GM12801 (cell line): ENCODE measurements around the gene SCAF11.

Source experiments
- TF ChIP-seq, protein P1 (sequence below): IDR thresholded peaks from one replicate; pipeline ENCODE4 v1.5.1; 2011; ENCODE audit warnings: control low read depth; ENCODE audit not compliant: insufficient read length; ENCODE audit errors: extremely low read depth

SCAF11 gene

GRCh38 chr12:46004715-46005114, 14.3 kb upstream of the SCAF11 start:
- TF ChIP-seq, protein P1, sequence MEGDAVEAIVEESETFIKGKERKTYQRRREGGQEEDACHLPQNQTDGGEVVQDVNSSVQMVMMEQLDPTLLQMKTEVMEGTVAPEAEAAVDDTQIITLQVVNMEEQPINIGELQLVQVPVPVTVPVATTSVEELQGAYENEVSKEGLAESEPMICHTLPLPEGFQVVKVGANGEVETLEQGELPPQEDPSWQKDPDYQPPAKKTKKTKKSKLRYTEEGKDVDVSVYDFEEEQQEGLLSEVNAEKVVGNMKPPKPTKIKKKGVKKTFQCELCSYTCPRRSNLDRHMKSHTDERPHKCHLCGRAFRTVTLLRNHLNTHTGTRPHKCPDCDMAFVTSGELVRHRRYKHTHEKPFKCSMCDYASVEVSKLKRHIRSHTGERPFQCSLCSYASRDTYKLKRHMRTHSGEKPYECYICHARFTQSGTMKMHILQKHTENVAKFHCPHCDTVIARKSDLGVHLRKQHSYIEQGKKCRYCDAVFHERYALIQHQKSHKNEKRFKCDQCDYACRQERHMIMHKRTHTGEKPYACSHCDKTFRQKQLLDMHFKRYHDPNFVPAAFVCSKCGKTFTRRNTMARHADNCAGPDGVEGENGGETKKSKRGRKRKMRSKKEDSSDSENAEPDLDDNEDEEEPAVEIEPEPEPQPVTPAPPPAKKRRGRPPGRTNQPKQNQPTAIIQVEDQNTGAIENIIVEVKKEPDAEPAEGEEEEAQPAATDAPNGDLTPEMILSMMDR: no peak

DNA sequence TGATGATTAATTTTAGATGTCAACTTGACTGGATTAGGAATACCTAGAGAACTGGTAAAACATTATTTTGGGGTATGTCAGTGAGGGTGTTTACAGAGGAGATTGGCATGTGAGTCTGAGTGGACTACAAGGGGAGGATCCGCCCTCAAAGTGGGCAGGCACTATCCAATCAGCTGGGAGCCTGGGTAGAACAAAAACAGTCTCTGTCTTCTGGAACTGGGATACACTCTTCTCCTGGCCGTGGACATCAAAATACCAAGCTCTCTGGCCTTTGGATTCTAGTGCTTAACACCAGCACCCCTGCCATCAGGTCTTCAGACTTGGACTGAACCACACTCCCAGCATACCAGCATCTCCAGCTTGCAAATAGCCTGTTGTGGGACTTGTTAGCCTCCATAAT, 4.4 kb upstream of the SCAF11 start:
- TF ChIP-seq, protein P1: no peak

- TF ChIP-seq, protein P1: no peak
These were observed 1.2 kb upstream of the SCAF11 start for GRCh38 chr12:45991284-45992249.

DNA sequence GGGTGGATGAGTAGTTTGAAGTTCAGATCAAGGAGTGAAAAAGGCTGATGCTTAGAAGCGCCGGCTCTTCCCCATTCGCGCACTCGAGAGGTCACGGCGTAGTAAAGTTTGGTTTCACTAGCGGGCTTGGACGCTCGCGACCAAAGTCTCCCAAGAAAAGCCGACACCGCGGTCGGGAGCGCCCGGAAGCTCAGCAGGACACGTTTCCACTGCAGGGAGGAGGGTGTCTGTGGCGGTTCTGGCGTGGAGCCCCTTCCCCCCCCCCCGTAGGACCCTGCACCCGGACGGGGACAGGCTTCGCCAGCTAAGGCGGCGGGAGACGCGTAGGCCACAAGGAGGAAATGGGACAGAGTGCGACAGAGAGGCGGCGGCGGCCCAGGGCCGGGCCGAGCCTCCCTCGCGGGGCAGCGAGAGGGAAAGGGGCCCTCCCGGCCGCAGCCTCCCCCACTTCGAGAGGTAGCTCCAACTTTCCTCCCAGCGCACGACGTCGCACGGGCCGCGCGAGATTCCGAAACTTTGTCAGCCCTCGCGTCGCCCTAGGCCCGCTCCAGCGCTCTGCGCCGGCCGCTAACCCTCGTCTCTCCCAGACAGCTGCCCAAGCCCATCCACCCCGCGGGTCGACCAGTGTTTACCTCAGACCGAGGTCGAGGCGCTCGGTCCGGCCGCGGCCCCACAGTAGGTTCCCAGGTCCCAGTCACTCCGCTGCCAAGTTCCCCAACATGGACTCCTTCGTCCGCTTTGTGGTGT, 480 bp downstream of the SCAF11 start:
- TF ChIP-seq, protein P1: no peak

- TF ChIP-seq, protein P1: no peak
These were observed 1.1 kb downstream of the SCAF11 start for GRCh38 chr12:45989287-45989686.

- TF ChIP-seq, protein P1: no peak
These were observed 2.1 kb downstream of the SCAF11 start for GRCh38 chr12:45988264-45988663.

DNA sequence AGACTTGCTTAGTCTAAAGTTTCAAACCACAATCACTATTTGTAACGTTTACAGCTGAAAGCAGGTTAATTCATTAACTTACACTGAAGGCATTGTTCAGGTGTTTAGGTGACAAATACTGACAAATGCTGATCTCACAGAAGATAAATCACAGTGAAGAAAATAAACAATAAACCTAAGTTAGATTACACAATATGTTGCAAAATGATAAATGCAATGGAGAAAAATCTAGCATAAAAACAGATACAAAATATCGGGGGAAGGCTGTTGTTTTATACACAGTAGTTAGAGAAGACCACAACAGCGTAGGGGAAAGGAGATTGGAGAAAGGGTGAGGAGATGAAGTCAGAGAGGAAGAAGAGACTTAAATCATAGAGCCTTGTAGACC, 3.0 kb downstream of the SCAF11 start:
- TF ChIP-seq, protein P1: no peak
